Neural cell (in vitro differentiated cells): ENCODE data around the gene SHC1. TPM values are rescaled to one million over a fixed set of nuclear protein-coding genes. Genes with fewer than 3 reads are reported as not detected.

Experiments
- H2AFZ ChIP-seq: fragments of 200-600, 300-800 bp; sonication (generic), shearing (Covaris generic); 2 replicates; pipeline ENCODE4 v1.6.0; 2014; ENCODE audit warnings: low read depth, mild to moderate bottlenecking, antibody characterized with exemption, low read length, moderate library complexity
- H3F3A ChIP-seq: fragments of 200-600 bp; shearing (Covaris generic); 2 replicates; pipeline ENCODE4 v1.6.1; 2016; ENCODE audit warnings: mild to moderate bottlenecking, moderate library complexity, mixed read lengths, antibody characterized with exemption, low read length; ENCODE audit not compliant: insufficient read depth, poor library complexity, severe bottlenecking
- H3K27ac ChIP-seq: fragments of 200-600, 300-800 bp; sonication (generic), shearing (Covaris generic); 2 replicates; pipeline ENCODE4 v1.5.1; 2014; ENCODE audit warnings: mild to moderate bottlenecking, low read length, moderate library complexity
- H3K27me3 ChIP-seq: fragments of 300-800, 200-600 bp; sonication (generic), shearing (Covaris generic); 2 replicates; pipeline ENCODE4 v1.6.0; 2014; ENCODE audit warnings: mild to moderate bottlenecking, low read depth, low read length, moderate library complexity; ENCODE audit not compliant: insufficient read depth
- H3K36me3 ChIP-seq: fragments of 300-800, 200-600 bp; sonication (generic), shearing (Covaris generic); 2 replicates; pipeline ENCODE4 v1.5.1; 2014; ENCODE audit warnings: mild to moderate bottlenecking, antibody characterized with exemption, low read length, moderate library complexity; ENCODE audit not compliant: insufficient read depth
- H3K4me2 ChIP-seq: fragments of 300-800, 200-600 bp; sonication (generic), shearing (Covaris generic); 2 replicates; pipeline ENCODE4 v1.6.0; 2014; ENCODE audit warnings: mild to moderate bottlenecking, low read length
- H3K4me3 ChIP-seq: fragments of 300-800, 200-600 bp; sonication (generic), shearing (Covaris generic); 2 replicates; pipeline ENCODE4 v1.5.1; 2014; ENCODE audit warnings: mild to moderate bottlenecking, low read length, moderate library complexity
- H3K79me2 ChIP-seq: fragments of 200-600 bp; shearing (Covaris generic); replicated peaks from 2 replicates; pipeline ENCODE4 v1.6.0; 2014; ENCODE audit warnings: mild to moderate bottlenecking, low read length, moderate library complexity; ENCODE audit not compliant: insufficient read depth
- H3K9ac ChIP-seq: fragments of 300-800, 200-600 bp; sonication (generic), shearing (Covaris generic); 2 replicates; pipeline ENCODE4 v1.6.1; 2016; ENCODE audit warnings: mild to moderate bottlenecking, low read length, mixed read lengths
- H3K9me2 ChIP-seq: fragments of 200-600 bp; shearing (Covaris generic); 2 replicates; pipeline ENCODE4 v1.6.1; 2016; ENCODE audit warnings: mild to moderate bottlenecking, low read length, mixed read lengths; ENCODE audit not compliant: insufficient read depth
- H3K9me3 ChIP-seq: fragments of 200-600, 300-800 bp; sonication (generic), shearing (Covaris generic); 2 replicates; pipeline ENCODE4 v1.6.1; 2016; ENCODE audit warnings: mild to moderate bottlenecking, mixed run types, low read length, moderate library complexity, mixed read lengths
- H4K20me1 ChIP-seq: fragments of 200-600 bp; shearing (Covaris generic); 2 replicates; pipeline ENCODE4 v1.6.1; 2016; ENCODE audit warnings: mild to moderate bottlenecking, mixed run types; ENCODE audit not compliant: insufficient read depth
- EP300 ChIP-seq: fragments of 450-650 bp; conservative IDR thresholded peaks from 2 replicates; pipeline ENCODE4 v1.6.1; 2014; ENCODE audit warnings: antibody characterized with exemption, mild to moderate bottlenecking, moderate library complexity; ENCODE audit not compliant: poor library complexity, severe bottlenecking
- EZH2 ChIP-seq: fragments of 200-600, 300-800 bp; shearing (Covaris generic), sonication (generic); IDR thresholded peaks from 2 replicates; pipeline ENCODE4 v1.6.1; 2014; ENCODE audit warnings: antibody characterized with exemption, low read length, borderline replicate concordance, mild to moderate bottlenecking; ENCODE audit not compliant: insufficient read depth, poor library complexity, severe bottlenecking
- MXI1 ChIP-seq: fragments of 450-650 bp; conservative IDR thresholded peaks from 2 replicates; pipeline ENCODE4 v1.6.1; 2014; ENCODE audit warnings: antibody characterized with exemption, mild to moderate bottlenecking; ENCODE audit not compliant: poor library complexity, severe bottlenecking
- POLR2AphosphoS5 ChIP-seq: IDR thresholded peaks from 2 replicates; pipeline ENCODE4 v1.6.1; 2012
- RAD21 ChIP-seq: fragments of 450-650 bp; conservative IDR thresholded peaks from 2 replicates; pipeline ENCODE4 v1.6.1; 2014; ENCODE audit warnings: antibody characterized with exemption, mild to moderate bottlenecking, moderate library complexity
- SMC3 ChIP-seq: fragments of 450-650 bp; conservative IDR thresholded peaks from 2 replicates; pipeline ENCODE4 v1.6.1; 2014; ENCODE audit warnings: antibody characterized with exemption, mild to moderate bottlenecking, moderate library complexity; ENCODE audit not compliant: poor library complexity
- TAF1 ChIP-seq: IDR thresholded peaks from 2 replicates; pipeline ENCODE4 v1.6.1; 2012; ENCODE audit warnings: low read depth
- polyA plus RNA-seq: library from polyadenylated mRNA; depleted of rRNA; stranded (reverse); fragments of >200 nt; gene quantifications from 2 replicates; pipeline ENCODE4 v1.2.3, GENCODE V29; 2014
- TF ChIP-seq, protein P1 (sequence below): IDR thresholded peaks from 2 replicates; pipeline ENCODE4 v1.6.1; 2012; ENCODE audit warnings: borderline replicate concordance
- TF ChIP-seq, protein P2 (sequence below): fragments of 450-650 bp; IDR thresholded peaks from 2 replicates; pipeline ENCODE4 v1.5.1; 2014; ENCODE audit warnings: antibody characterized with exemption, mild to moderate bottlenecking, moderate library complexity; ENCODE audit not compliant: poor library complexity, severe bottlenecking

SHC1 gene
- polyA plus RNA-seq, 1 donor from 2014 or later = 9.5 TPM

GRCh38 chr1:155008015-155008941 lies 37.7 kb upstream of the SHC1 start:
- TF ChIP-seq, protein P1, sequence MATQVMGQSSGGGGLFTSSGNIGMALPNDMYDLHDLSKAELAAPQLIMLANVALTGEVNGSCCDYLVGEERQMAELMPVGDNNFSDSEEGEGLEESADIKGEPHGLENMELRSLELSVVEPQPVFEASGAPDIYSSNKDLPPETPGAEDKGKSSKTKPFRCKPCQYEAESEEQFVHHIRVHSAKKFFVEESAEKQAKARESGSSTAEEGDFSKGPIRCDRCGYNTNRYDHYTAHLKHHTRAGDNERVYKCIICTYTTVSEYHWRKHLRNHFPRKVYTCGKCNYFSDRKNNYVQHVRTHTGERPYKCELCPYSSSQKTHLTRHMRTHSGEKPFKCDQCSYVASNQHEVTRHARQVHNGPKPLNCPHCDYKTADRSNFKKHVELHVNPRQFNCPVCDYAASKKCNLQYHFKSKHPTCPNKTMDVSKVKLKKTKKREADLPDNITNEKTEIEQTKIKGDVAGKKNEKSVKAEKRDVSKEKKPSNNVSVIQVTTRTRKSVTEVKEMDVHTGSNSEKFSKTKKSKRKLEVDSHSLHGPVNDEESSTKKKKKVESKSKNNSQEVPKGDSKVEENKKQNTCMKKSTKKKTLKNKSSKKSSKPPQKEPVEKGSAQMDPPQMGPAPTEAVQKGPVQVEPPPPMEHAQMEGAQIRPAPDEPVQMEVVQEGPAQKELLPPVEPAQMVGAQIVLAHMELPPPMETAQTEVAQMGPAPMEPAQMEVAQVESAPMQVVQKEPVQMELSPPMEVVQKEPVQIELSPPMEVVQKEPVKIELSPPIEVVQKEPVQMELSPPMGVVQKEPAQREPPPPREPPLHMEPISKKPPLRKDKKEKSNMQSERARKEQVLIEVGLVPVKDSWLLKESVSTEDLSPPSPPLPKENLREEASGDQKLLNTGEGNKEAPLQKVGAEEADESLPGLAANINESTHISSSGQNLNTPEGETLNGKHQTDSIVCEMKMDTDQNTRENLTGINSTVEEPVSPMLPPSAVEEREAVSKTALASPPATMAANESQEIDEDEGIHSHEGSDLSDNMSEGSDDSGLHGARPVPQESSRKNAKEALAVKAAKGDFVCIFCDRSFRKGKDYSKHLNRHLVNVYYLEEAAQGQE = no peak
- TF ChIP-seq TAF1 = no peak
- no peak for TF ChIP-seq EP300
- TF ChIP-seq RAD21 = no peak
- no peak for TF ChIP-seq EZH2
- no peak for TF ChIP-seq POLR2AphosphoS5
- no peak for TF ChIP-seq MXI1
- TF ChIP-seq, protein P2, sequence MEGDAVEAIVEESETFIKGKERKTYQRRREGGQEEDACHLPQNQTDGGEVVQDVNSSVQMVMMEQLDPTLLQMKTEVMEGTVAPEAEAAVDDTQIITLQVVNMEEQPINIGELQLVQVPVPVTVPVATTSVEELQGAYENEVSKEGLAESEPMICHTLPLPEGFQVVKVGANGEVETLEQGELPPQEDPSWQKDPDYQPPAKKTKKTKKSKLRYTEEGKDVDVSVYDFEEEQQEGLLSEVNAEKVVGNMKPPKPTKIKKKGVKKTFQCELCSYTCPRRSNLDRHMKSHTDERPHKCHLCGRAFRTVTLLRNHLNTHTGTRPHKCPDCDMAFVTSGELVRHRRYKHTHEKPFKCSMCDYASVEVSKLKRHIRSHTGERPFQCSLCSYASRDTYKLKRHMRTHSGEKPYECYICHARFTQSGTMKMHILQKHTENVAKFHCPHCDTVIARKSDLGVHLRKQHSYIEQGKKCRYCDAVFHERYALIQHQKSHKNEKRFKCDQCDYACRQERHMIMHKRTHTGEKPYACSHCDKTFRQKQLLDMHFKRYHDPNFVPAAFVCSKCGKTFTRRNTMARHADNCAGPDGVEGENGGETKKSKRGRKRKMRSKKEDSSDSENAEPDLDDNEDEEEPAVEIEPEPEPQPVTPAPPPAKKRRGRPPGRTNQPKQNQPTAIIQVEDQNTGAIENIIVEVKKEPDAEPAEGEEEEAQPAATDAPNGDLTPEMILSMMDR = no peak
- TF ChIP-seq SMC3 = no peak
- H3F3A ChIP-seq = no peaks in the 10 kb centered on the region
- H3K4me3 ChIP-seq = no peak overlapping the region
- H3K27ac ChIP-seq = no peak overlapping the region
- H4K20me1 ChIP-seq = no peaks in the 10 kb centered on the region
- H3K9me3 ChIP-seq = no peaks in the 10 kb centered on the region
- H2AFZ ChIP-seq = no peak overlapping the region
- peaks cover 2% of the 10 kb centered on the region for H3K27me3 ChIP-seq
- H3K36me3 ChIP-seq = no peaks in the 10 kb centered on the region
- no peak overlapping the region for H3K4me2 ChIP-seq
- no peaks in the 10 kb centered on the region for H3K9me2 ChIP-seq
- no peak overlapping the region for H3K9ac ChIP-seq
- no peaks in the 10 kb centered on the region for H3K79me2 ChIP-seq

GRCh38 chr1:155007251-155007828 lies 36.8 kb upstream of the SHC1 start:
- H4K20me1 ChIP-seq = no peaks in the 10 kb centered on the region
- no peak overlapping the region for H3K9ac ChIP-seq
- no peaks in the 10 kb centered on the region for H3K36me3 ChIP-seq
- H3K27me3 ChIP-seq = peaks cover 9% of the 10 kb centered on the region
- H3K9me2 ChIP-seq = no peaks in the 10 kb centered on the region
- H3K4me2 ChIP-seq = no peak overlapping the region
- no peak overlapping the region for H3K27ac ChIP-seq
- no peak overlapping the region for H2AFZ ChIP-seq
- no peaks in the 10 kb centered on the region for H3K9me3 ChIP-seq
- H3K79me2 ChIP-seq = no peaks in the 10 kb centered on the region
- TF ChIP-seq RAD21 (no peak), POLR2AphosphoS5 (no peak), SMC3 (no peak), TAF1 (no peak), EP300 (no peak), MXI1 (no peak), EZH2 (no peak)
- TF ChIP-seq, protein P1 = no peak
- TF ChIP-seq, protein P2 = no peak
- no peak overlapping the region for H3K4me3 ChIP-seq
- H3F3A ChIP-seq = no peaks in the 10 kb centered on the region
